ENCODE results near the gene MICALL2.

MICALL2 gene

GRCh38 chr7:1395211-1396070, 63.8 kb downstream of the MICALL2 start:
- H3K4me3 ChIP-seq (replicated peaks; ENCODE audit: low read depth, low read length), result no peak overlapping the region
- DNase-seq (ENCODE audit: extremely low read depth, low read depth), result no peak
- TF ChIP-seq, protein P1, sequence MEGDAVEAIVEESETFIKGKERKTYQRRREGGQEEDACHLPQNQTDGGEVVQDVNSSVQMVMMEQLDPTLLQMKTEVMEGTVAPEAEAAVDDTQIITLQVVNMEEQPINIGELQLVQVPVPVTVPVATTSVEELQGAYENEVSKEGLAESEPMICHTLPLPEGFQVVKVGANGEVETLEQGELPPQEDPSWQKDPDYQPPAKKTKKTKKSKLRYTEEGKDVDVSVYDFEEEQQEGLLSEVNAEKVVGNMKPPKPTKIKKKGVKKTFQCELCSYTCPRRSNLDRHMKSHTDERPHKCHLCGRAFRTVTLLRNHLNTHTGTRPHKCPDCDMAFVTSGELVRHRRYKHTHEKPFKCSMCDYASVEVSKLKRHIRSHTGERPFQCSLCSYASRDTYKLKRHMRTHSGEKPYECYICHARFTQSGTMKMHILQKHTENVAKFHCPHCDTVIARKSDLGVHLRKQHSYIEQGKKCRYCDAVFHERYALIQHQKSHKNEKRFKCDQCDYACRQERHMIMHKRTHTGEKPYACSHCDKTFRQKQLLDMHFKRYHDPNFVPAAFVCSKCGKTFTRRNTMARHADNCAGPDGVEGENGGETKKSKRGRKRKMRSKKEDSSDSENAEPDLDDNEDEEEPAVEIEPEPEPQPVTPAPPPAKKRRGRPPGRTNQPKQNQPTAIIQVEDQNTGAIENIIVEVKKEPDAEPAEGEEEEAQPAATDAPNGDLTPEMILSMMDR (IDR thresholded peaks at IDR 0.05; ENCODE audit: low read depth, low read length, missing control alignments), result no peak

GRCh38 chr7:1394371-1394770, 64.9 kb downstream of the MICALL2 start:
- TF ChIP-seq, protein P1 (IDR thresholded peaks at IDR 0.05; ENCODE audit: low read depth, low read length, missing control alignments), result no peak
- no peak for DNase-seq (ENCODE audit: extremely low read depth, low read depth)
- no peak overlapping the region for H3K4me3 ChIP-seq (replicated peaks; ENCODE audit: low read depth, low read length)

GRCh38 chr7:1393421-1393820, 65.8 kb downstream of the MICALL2 start:
- H3K4me3 ChIP-seq (replicated peaks; ENCODE audit: low read depth, low read length), result no peak overlapping the region
- TF ChIP-seq, protein P1 (IDR thresholded peaks at IDR 0.05; ENCODE audit: low read depth, low read length, missing control alignments), result no peak
- DNase-seq (ENCODE audit: extremely low read depth, low read depth), result no peak

- DNase-seq (ENCODE audit: extremely low read depth, low read depth), result no peak
- H3K4me3 ChIP-seq (replicated peaks; ENCODE audit: low read depth, low read length), result no peak overlapping the region
- TF ChIP-seq, protein P1 (IDR thresholded peaks at IDR 0.05; ENCODE audit: low read depth, low read length, missing control alignments), result no peak
Measured at GRCh38 chr7:1392556-1392955, 66.7 kb downstream of the MICALL2 start.

DNA sequence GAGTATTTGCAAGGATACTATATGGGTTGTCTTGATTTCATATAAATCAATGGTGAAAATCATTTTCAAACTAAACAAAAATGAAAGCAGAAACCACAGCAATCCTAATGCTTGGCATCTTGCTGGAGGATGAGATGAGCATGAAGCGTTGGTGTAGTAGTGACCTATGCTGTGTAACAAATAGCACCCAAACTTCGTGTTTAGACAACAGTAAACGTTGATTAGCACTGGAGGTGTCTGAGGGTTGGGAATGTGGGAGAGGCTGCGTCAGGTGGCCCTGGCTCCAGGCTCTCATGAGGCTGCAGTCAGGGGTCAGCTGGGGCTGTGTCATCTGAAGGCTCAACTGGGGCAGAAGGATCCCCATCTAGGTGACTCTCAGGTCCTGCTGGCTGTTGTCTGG, 67.8 kb downstream of the MICALL2 start:
- no peak for DNase-seq (ENCODE audit: extremely low read depth, low read depth)
- TF ChIP-seq, protein P1 (IDR thresholded peaks at IDR 0.05; ENCODE audit: low read depth, low read length, missing control alignments), result no peak
- H3K4me3 ChIP-seq (replicated peaks; ENCODE audit: low read depth, low read length), result no peak overlapping the region

DNA sequence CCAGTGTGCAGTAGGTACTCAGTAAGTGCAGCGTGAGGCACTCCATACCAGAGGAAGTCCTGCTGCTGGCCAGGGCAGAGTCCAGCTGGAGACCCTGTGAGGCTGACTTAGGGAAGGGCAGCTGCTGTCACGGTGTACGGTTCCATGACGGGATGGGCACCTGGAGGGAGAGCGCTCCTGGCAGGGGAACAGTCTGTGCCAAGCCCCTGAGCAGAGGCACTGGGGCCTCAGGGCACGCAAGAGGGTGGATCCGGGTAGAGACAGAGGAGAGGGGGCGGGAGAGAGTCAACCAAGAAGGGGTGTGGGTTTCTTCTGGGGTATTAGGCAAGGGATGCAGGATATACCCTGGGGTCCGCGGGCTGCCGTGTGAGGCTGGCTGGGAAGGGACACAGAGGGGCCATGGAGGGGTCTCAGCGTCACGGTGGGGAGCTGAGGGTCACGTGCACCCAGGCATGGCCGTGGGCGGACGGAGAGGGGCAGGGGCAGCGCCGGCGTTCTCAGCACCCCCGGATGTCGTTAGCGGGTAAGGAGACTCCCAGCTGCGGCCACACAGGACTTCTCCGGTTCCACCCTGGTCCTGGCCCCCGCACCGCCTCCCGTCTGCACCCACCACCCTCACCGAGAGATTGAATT, 70.5 kb downstream of the MICALL2 start:
- no peak for DNase-seq (ENCODE audit: extremely low read depth, low read depth)
- no peak overlapping the region for H3K4me3 ChIP-seq (replicated peaks; ENCODE audit: low read depth, low read length)
- TF ChIP-seq, protein P1 (IDR thresholded peaks at IDR 0.05; ENCODE audit: low read depth, low read length, missing control alignments), result no peak
